HG03045 (cell line): ENCODE measurements around the gene CES3.
"Not testable (repeated sequence)": the region's sequence is repeated elsewhere in the genome, so short reads cannot be mapped to it uniquely, and the experiment has no call there.

Experiments
- ATAC-seq: cut with Tn5 transposase; IDR thresholded peaks from one replicate; pipeline ENCODE4 v1.9.1; 2021; ENCODE audit warnings: mild to moderate bottlenecking, moderate library complexity; ENCODE audit not compliant: unreplicated experiment

The CES3 gene

GRCh38 chr16:66944971-66945370, 16.1 kb upstream of the CES3 start:
- ATAC-seq: not testable (repeated sequence)

DNA sequence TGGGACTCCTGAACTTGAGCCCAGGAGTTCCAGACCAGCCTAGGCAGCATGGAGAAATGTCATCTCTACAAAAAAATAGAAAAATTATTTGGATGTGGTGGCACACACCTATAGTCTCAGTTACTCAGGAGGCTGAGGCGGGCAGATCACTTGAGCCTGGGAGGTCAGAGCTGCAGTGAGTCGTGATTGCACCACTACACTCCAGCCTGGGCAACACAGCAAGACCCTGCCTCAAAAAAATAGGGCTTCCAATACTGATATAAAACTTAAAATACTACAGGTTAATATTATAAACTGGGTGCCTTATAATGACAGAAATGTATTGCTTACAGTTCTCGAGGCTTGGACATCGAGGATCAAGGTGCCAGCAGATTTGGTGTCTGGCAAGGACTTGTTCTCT, 15.1 kb upstream of the CES3 start:
- ATAC-seq: no peak

- ATAC-seq: no peak
Measured at GRCh38 chr16:66946541-66946940, 14.5 kb upstream of the CES3 start.

DNA sequence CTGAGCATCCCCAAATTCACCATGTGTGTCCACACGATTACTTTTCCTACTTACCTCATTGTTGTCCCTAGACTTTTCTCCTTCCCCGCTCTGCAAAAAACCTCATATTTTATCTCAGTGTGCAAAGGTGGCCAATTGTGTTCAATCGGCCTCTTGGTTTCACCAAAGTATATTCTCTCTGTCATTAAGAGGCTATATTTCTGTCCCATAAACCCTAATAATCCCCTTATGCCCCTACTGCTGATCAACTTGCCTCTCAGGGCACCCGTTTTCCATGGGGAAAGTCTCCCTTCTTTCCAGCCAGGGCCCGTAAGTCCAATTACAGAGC, 14.1 kb upstream of the CES3 start:
- no peak for ATAC-seq

DNA sequence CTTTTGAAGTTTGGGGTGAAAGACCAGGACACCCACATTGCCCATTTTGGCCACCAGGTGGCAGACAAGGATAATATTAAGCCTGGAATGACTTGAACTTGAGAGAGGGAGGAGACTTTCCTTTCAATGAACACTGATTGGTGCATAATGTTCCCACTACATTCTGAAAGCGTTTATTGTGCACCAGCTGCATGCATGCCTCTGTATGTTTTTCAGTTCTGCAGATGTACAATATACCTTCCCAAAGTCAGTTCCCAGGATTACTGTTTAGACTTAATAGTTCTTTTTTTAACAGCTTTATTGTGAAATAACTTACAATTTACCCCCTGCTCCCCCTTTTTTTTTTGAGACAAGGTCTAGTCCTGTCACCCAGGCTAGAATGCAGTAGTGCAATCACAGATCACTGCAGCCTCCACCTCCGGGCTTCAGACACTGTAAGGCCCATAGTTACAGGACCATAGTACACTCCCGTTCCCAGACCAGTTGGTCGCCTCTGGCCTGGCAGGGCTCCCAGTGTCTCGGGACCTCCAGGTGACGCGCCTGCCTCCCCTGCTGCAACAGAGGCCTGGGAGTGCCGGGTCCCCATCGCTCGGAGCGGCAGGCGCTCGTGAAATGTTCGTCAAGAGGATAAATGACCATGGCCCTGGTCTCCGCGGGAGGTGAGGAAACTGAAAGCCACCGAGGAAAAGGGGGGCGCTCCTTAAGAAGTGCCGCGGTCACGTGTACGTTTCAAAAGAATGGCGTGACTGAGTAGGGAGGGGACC, 13.6 kb upstream of the CES3 start:
- ATAC-seq: peak; percentile 55

DNA sequence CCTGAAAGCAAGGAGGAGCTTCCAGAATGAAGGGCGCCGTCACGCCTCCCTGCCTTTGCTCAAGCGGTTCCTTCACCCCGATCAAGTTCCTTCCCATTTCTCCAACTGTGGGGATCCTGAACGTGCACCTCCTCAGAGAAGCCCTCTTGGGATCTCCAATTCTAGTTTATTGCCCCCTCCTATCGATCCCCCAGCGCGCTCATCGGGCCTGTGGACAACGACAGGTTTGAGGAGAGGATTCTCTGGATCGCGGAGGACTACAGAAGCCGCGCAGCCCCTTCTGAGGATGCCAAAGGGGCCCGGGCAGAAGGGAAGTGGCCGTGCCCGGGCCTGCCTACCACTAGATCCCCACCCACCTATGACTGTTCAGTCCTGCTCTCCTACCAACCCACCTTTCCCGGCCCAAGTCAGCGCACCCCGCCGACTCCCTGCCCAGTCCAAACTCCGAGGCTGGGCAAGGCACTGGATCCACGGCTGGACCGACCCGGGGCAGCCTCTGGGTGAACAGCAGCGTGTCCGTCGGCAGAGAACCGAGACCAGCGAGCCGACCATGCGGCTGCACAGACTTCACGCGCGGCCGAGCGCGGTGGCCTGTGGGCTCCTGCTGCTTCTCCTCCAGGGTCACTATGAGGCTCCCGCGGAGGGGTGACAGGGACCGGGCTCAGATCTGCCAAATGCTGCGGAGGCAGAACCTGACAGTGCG, 12.8 kb upstream of the CES3 start:
- no peak for ATAC-seq

- ATAC-seq: no peak
Measured at GRCh38 chr16:66948837-66949225, 12.2 kb upstream of the CES3 start.

GRCh38 chr16:66949472-66949871, 11.6 kb upstream of the CES3 start:
- ATAC-seq: no peak

- no peak for ATAC-seq
Measured at GRCh38 chr16:66950437-66950836, 10.6 kb upstream of the CES3 start.

DNA sequence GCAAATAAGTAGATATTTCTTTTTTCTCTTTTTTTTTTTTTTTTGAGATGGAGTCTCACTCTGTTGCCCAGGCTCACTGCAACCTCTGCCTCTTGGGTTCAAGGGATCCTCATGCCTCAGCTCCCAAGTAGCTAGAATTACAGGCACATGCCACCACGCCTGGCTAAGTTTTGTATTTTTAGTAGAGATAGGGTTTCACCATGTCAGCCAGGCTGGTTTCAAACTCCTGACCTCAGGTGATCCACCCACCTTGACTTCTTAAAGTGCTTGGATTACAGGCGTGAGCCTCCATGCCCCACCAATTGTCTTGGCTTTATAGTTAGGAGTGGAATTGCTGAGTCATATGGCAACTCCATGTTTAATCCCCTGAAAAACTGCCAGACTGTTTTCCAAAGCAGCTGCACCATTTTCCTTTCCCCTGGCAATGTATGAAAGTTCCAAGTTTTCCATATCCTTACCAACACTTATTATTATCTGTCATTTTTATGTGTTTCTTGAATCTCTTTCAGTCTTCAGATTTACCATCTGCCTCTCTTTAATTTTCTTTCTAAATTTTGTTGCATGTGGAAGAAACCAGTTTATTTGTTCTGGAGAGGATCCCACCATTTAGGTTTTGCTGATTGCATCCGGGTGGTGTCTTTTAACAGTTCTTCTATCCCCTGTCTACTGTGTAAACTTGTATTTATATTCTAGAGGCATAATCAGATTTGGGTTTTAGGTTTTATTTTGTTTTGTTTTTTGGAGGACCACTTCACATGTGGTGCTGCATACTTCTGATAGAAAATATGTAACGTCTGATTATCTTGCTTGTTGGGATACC, 9.9 kb upstream of the CES3 start:
- no peak for ATAC-seq

- no peak for ATAC-seq
Measured at GRCh38 chr16:66952430-66953110, 8.5 kb upstream of the CES3 start.

DNA sequence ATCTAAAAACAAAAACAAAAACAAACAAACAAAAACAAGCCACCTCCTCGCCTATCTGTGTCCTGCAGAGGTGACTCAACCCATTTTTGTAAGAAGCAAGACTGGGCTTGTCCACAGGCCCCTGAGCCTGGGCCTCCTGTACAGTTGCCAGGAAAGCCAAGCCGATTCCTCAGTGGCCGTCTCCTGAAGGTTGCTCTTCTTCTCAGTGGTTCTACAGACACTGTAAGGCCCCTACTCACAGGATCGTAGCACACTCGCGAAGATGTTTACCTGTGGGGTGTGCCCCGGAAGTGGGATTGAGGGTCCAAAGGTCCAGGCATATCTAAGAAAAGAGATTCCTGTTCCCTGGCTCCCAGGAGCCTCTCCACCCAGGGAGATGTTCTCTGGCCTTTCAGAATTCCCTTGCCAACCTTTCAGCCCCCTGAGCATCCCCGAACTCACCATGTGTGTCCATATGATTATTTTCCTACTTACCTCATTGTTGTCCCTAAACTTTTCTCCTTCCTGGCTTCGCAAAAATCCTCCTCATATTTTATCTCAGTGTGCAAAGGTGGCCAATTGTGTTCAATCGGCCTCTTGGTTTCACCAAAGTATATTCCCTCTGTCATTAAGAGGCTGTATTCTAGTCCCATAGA, 7.5 kb upstream of the CES3 start:
- no peak for ATAC-seq

- no peak for ATAC-seq
Measured at GRCh38 chr16:66954097-66954659, 6.9 kb upstream of the CES3 start.

GRCh38 chr16:66955363-66956153, 5.5 kb upstream of the CES3 start:
- not testable (repeated sequence) for ATAC-seq

- ATAC-seq: not testable (repeated sequence)
Measured at GRCh38 chr16:66956154-66956457, 5.0 kb upstream of the CES3 start.

GRCh38 chr16:66958857-66959703, 2.0 kb upstream of the CES3 start:
- ATAC-seq: no peak

- ATAC-seq: no peak
Measured at GRCh38 chr16:66959704-66960161, 1.3 kb upstream of the CES3 start.

DNA sequence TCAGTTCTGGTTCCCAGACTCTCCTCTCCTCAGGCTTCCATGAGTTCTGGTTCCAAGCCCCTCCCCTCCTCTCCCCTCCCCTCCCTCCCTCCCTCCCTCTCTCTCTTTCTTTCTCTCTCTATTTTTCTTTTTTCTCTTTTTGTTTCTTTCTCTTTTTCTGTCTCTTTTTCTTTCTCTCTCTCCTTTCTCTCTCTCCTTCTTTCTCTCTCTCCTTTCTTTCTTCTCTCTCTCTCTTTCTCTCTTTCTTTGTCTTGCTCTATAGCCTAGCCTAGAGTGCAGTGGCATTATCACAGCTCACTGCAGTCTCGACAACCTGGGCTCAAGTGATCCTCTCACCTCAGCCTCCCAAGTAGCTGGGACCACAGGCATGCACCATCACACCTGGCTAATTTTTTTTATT, 796 bp upstream of the CES3 start:
- ATAC-seq: no peak

DNA sequence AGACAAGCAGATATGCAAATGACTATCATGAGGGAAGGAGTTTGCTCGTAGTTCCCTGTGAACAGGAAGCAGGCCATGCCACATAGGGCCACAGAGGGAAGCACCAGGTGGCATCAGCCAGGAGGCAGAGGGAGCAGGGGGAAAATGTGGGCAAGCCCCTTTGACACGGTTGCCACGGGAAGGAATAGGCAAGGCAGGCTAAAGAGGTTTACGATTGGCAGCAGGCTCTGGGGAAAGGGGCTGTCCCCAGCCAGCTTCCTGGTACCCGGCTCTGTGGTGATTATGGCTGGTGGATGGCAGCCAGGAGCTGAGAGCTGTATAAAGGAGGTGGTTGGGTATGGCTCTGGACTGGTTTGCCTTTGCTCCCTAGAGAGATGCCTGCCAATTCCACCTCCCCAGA, 848 bp downstream of the CES3 start:
- ATAC-seq: no peak
